DLD1 (cell line): Measurements from ENCODE around the gene BET1L.

ENCODE experiments used
- in situ Hi-C: cut with HindIII; loops from 2 replicates; pipeline ENCODE4 v1.10.0; 2017; ENCODE audit warnings: low sequenced_read_pairs

Gene BET1L

DNA sequence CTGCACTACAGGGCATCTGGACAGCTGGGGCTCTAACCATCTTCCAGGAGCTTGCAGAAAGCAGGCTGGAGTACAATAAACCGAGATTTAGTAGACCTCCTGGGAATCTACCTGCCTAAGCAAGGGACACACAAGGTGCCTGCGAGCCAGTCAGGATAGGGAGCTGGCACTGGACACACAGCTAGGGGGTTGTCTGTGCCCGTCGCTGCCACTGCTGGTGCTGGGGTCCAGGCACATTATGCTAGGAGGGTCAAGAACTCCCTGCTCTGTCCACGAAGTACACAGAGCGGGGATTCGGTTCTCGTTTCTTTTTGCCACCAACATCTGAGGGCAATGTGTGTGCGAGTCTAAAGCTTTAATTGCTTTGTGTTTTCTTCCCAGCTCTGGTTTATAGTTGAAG lies 4.5 kb upstream of the BET1L start:
- in situ Hi-C loops, result no loop called here

- in situ Hi-C loops, result no loop called here
Measured at GRCh38 chr11:211295-211694, 4.1 kb upstream of the BET1L start.

DNA sequence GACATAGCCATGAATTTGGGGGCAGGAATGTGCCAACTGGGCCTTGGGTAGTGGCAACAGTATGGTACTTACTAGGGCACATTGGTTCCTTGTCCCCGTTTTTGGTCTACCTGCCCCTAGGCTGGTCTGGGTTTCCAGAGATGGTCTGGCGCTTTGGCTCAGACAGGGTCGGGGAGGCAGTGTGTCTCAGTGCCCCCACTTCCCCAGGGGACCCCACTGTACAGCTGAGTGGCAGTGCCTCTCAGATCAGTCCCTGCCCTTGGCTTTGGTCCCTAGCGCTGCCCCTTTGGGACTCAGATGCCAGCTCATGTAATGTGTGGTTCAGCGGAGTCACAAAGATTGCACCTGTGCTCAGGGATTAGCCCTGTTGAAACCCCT lies 3.6 kb upstream of the BET1L start:
- in situ Hi-C loops, result no loop called here

GRCh38 chr11:210122-210802 lies 3.1 kb upstream of the BET1L start:
- in situ Hi-C loops, result no loop called here

DNA sequence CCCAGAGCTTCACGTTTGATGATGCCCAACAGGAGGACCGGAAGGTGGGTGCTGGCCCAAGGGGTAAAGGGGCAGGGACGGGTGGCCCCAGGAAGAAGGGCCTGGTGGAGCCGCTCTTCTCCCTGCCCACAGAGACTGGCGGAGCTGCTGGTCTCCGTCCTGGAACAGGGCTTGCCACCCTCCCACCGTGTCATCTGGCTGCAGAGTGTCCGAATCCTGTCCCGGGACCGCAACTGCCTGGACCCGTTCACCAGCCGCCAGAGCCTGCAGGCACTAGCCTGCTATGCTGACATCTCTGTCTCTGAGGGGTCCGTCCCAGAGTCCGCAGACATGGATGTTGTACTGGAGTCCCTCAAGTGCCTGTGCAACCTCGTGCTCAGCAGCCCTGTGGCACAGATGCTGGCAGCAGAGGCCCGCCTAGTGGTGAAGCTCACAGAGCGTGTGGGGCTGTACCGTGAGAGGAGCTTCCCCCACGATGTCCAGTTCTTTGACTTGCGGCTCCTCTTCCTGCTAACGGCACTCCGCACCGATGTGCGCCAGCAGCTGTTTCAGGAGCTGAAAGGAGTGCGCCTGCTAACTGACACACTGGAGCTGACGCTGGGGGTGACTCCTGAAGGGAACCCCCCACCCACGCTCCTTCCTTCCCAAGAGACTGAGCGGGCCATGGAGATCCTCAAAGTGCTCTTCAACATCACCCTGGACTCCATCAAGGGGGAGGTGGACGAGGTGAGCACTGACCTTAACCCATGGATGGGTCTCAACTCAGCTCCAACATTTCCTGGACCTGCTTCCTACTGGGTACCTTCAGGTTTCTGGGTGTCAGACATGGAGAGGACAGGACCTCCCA lies 2.3 kb upstream of the BET1L start:
- in situ Hi-C loops, result no loop called here

GRCh38 chr11:208917-209260 lies 1.7 kb upstream of the BET1L start:
- in situ Hi-C loops, result no loop called here

GRCh38 chr11:208181-208916 lies 1.1 kb upstream of the BET1L start:
- in situ Hi-C loops, result no loop called here

DNA sequence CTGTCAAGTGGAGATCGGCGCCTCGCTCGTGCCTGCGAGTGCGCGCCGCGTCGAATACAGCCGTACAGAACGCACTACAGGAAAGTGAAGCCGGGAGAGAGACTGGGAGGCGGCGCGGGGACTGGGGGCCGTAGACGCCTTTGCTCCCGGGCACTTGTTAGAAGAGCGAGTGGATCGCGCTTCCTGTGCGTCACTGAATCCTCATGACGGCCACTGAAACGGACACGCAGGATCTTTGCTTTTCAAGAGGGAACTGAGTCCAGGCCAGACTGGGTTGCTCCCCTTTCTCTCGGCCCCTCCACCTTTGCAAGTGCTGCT lies 623 bp upstream of the BET1L start:
- in situ Hi-C loops, result no loop called here

DNA sequence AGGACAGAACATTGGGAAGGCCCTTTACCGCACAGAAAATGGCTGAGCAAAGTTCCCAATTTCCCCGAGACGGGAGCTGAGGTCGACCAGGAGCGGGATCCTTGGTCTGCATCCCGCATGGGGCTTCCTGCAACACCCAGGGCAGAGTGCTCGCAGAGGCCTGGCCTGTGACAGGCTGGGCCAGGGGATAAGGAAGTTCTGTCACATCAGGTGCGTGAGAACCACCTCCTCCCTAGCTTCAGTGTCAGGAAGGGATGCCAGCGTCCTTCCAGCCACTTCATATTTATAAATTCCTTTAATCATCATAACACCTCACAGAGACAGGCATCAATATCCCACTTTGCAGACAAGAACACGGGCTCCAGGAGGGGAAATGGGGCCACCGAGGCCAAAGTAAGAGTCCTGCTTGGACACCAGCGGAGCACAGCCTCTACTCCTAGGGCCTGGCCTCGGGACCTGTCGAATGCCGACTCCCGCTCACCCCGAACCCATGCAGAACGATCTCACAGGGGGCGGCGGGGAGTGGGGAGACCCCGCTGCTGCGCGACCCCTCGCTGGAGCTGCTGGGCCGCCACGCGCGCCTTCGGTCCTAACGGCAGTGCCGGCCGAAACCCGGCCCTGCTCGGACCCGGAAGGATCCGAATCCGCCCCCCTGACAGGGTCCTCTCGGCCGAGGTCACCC lies 532 bp downstream of the BET1L start:
- in situ Hi-C loops, result no loop called here

- in situ Hi-C loops, result no loop called here
Measured at GRCh38 chr11:206002-206384, 1.2 kb downstream of the BET1L start.

DNA sequence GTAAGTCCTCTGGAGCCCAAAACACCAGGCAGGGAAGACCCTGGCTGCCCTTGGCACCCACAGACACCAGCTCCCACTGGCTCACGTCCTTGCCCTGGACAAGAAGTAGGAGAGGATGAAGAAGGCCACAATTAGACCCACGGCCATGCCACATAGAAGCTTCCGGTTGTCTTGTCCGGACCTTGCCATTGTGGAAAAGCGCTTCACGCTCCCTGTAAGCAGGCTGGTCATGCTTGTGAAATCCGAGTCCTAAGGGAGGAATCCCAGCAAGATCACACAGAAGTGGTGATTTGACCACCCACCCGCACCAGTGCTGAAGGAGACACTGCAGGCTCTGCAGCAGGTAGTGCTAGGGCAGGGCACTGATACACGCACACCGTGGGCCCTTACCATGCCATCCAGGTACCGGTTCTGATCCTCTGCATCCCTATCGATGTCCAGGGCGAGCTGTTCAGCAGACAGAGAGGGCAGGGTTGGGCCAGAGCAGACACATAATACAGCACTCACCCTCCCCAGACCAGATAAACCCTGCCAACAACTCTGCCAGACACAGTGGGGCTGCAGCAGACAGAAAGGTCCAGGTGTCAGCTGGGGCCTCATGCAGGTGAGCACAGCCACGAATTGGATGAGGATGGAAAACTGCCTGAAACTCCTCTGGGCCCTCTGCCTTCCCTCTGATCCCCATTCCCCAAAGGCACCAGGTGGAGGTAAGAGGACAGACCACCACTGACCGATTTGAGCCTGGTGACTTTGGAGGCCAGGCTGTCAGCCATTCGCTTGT lies 1.8 kb downstream of the BET1L start:
- in situ Hi-C loops, result no loop called here

GRCh38 chr11:204587-205109 lies 2.6 kb downstream of the BET1L start:
- in situ Hi-C loops, result no loop called here

GRCh38 chr11:203945-204586 lies 3.1 kb downstream of the BET1L start:
- in situ Hi-C loops, result no loop called here

GRCh38 chr11:203056-203944 lies 3.9 kb downstream of the BET1L start:
- in situ Hi-C loops, result no loop called here

DNA sequence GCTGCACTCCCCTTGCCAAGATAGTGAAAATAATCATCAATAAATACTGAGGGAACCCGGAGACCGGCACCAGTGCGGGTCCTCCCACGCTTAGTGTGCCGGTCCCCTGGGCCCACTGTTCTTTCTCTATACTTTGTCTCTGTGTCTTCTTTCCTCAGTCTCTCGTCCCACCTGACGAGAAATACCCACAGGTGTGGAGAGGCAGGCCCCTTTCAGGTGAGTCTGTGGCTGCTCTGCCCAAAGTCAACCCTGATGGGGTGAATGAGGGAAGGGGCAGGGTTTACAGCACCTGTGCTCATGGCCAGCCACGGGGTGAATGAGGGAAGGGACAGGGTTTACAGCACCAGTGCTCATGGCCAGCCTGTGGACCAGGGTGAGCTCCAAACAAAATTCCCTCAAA lies 4.7 kb downstream of the BET1L start:
- in situ Hi-C loops, result no loop called here

DNA sequence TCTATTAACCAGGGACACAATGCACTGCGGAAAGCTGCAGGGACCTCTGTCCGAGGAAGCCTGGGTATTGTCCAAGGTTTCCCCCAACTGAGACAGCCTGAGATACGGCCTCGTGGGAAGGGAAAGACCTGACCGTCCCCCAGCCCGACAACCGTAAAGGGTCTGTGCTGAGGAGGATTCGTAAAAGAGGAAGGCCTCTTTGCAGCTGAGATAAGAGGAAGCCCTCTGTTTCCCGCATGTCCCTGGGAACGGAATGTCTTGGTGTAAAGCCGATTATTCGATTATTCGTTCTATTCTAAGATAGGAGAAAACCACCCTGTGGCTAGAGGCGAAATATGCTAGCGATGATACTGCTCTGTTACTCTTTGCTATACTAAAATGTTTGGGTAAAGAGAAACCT lies 5.2 kb downstream of the BET1L start:
- in situ Hi-C loops, result no loop called here

- in situ Hi-C loops, result no loop called here
Measured at GRCh38 chr11:200224-201003, 6.8 kb downstream of the BET1L start.

DNA sequence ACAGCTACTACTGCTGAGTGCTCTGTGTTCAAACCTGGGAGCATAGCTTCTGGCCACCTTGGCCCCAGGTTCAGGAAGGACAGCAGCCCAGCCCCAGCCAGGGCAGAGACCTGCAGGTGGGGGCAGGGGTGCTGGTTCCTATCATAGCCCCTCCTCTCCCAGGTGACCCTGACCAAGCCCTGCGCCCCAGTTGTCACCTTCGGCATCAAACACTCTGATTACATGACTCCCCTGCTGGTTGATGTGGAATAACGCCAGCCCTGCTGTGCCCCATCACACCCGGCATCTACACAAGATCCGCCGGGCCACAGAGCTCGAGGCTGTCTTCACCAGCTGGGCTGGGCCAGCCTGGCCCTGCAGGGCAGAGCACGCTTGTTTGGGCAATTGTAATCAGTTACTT lies 7.4 kb downstream of the BET1L start:
- in situ Hi-C loops, result no loop called here
